DOHH2 (cell line): ENCODE data around the gene CCDC32.

Experiments used
- H3F3A ChIP-seq: fragments of 200-600 bp; sonication (generic), shearing (Covaris generic); 2 replicates; pipeline ENCODE4 v1.6.0; 2016; ENCODE audit warnings: antibody characterized with exemption, mild to moderate bottlenecking; ENCODE audit not compliant: control insufficient read depth, insufficient read depth
- H3K27ac ChIP-seq: fragments of 200-600 bp; sonication (generic); 2 replicates; pipeline ENCODE4 v1.5.1; 2014; ENCODE audit warnings: low read depth, mild to moderate bottlenecking, low read length, moderate library complexity
- H3K27me3 ChIP-seq: fragments of 200-600 bp; sonication (generic); 2 replicates; pipeline ENCODE4 v1.6.1; 2014; ENCODE audit warnings: mild to moderate bottlenecking, low read length, mixed read lengths; ENCODE audit not compliant: control insufficient read depth
- H3K36me3 ChIP-seq: fragments of 200-600 bp; sonication (generic); 2 replicates; pipeline ENCODE4 v1.6.1; 2014; ENCODE audit warnings: mild to moderate bottlenecking, low read length, moderate library complexity, mixed read lengths; ENCODE audit not compliant: control insufficient read depth
- H3K4me1 ChIP-seq: fragments of 200-600 bp; sonication (generic); 2 replicates; pipeline ENCODE4 v1.6.1; 2014; ENCODE audit warnings: mild to moderate bottlenecking, low read length, mixed read lengths; ENCODE audit not compliant: control insufficient read depth
- H3K4me2 ChIP-seq: fragments of 200-600 bp; sonication (generic); 2 replicates; pipeline ENCODE4 v1.6.0; 2014; ENCODE audit warnings: mild to moderate bottlenecking, low read length, moderate library complexity
- H3K4me3 ChIP-seq: fragments of 200-600 bp; sonication (generic); 2 replicates; pipeline ENCODE4 v1.5.1; 2014; ENCODE audit warnings: mild to moderate bottlenecking, low read length, mixed read lengths
- H3K79me2 ChIP-seq: fragments of 200-600 bp; sonication (generic); 2 replicates; pipeline ENCODE4 v1.6.1; 2014; ENCODE audit warnings: mild to moderate bottlenecking, low read length, mixed read lengths; ENCODE audit not compliant: control insufficient read depth
- H3K9me2 ChIP-seq: fragments of 200-600 bp; sonication (generic); replicated peaks from 2 replicates; pipeline ENCODE4 v1.6.1; 2014; ENCODE audit warnings: mild to moderate bottlenecking, low read length, mixed read lengths; ENCODE audit not compliant: control insufficient read depth
- H3K9me3 ChIP-seq: fragments of 200-600 bp; sonication (generic); 2 replicates; pipeline ENCODE4 v1.6.1; 2014; ENCODE audit warnings: antibody characterized with exemption, low read length, mixed read lengths; ENCODE audit not compliant: control insufficient read depth, insufficient read depth
- H4K20me1 ChIP-seq: fragments of 200-600 bp; sonication (generic); 2 replicates; pipeline ENCODE4 v1.6.0; 2014; ENCODE audit warnings: low read depth, mild to moderate bottlenecking, antibody characterized with exemption, low read length, moderate library complexity; ENCODE audit not compliant: control insufficient read depth, insufficient read depth
- CTCF ChIP-seq: fragments of 200-600 bp; sonication (generic); IDR thresholded peaks from one replicate; pipeline ENCODE4 v1.5.1; 2014; ENCODE audit warnings: antibody characterized with exemption, mild to moderate bottlenecking, low read depth, low read length; ENCODE audit not compliant: poor library complexity, severe bottlenecking
- EZH2phosphoT487 ChIP-seq: fragments of 200-600 bp; sonication (generic); IDR thresholded peaks from 2 replicates; pipeline ENCODE4 v1.6.1; 2017; ENCODE audit warnings: borderline replicate concordance, mild to moderate bottlenecking, antibody characterized with exemption, low read length, moderate library complexity, mixed read lengths

CCDC32 gene

GRCh38 chr15:40508216-40508615, 56.6 kb downstream of the CCDC32 start:
- Histone ChIP-seq H3K27me3 (peaks cover 57% of the 10 kb centered on the region), H3K4me1 (peaks cover 21% of the 10 kb centered on the region), H4K20me1 (no peaks in the 10 kb centered on the region), H3K9me2 (no peaks in the 10 kb centered on the region), H3F3A (no peaks in the 10 kb centered on the region), H3K36me3 (no peaks in the 10 kb centered on the region), H3K4me3 (no peak overlapping the region), H3K79me2 (no peaks in the 10 kb centered on the region), H3K4me2 (no peak overlapping the region), H3K9me3 (no peaks in the 10 kb centered on the region), H3K27ac (no peak overlapping the region)
- no peak for TF ChIP-seq EZH2phosphoT487
- no peak for TF ChIP-seq CTCF

- no peaks in the 10 kb centered on the region for H3K79me2 ChIP-seq
- no peaks in the 10 kb centered on the region for H3F3A ChIP-seq
- TF ChIP-seq EZH2phosphoT487 (no peak), CTCF (peak; percentile 71)
- H3K4me3 ChIP-seq = peak overlapping the region; percentile 29; the same call in 1 of the 2 replicates
- H3K9me3 ChIP-seq = no peaks in the 10 kb centered on the region
- H3K27ac ChIP-seq = no peak overlapping the region
- no peaks in the 10 kb centered on the region for H3K9me2 ChIP-seq
- peaks cover 48% of the 10 kb centered on the region for H3K27me3 ChIP-seq
- no peaks in the 10 kb centered on the region for H4K20me1 ChIP-seq
- no peaks in the 10 kb centered on the region for H3K36me3 ChIP-seq
- peak overlapping the region; percentile 43 for H3K4me2 ChIP-seq
- H3K4me1 ChIP-seq = peaks cover 21% of the 10 kb centered on the region
Observed at GRCh38 chr15:40506964-40507571, 57.8 kb downstream of the CCDC32 start.
